HFFc6 (cell line): ENCODE data around the gene HNRNPA1. TPM values are rescaled to one million over a fixed set of nuclear protein-coding genes. Genes with fewer than 3 reads are reported as not detected.
A peak's percentile ranks its signal among the peaks of the same experiment; 100 is the strongest.
"Not testable (repeated sequence)": the region's sequence is repeated elsewhere in the genome, so short reads cannot be mapped to it uniquely, and the experiment has no call there.

Source experiments
- DNase-seq: peaks from one replicate; pipeline ENCODE4 v3.0.0-alpha.2; 2018
- H3K27ac Mint-ChIP-seq: 2 replicates; pipeline ENCODE4 v1.8.0; 2020; ENCODE audit warnings: mild to moderate bottlenecking, mixed read lengths
- H3K27me3 Mint-ChIP-seq: 2 replicates; pipeline ENCODE4 v1.8.0; 2021; ENCODE audit warnings: mild to moderate bottlenecking, moderate library complexity, mixed read lengths; ENCODE audit not compliant: insufficient read depth
- H3K36me3 Mint-ChIP-seq: 2 replicates; pipeline ENCODE4 v1.8.0; 2021; ENCODE audit warnings: low read depth, mixed read lengths
- H3K4me1 Mint-ChIP-seq: 2 replicates; pipeline ENCODE4 v1.8.0; 2020; ENCODE audit warnings: low read depth, mixed read lengths
- H3K4me3 Mint-ChIP-seq: 2 replicates; pipeline ENCODE4 v1.8.0; 2020; ENCODE audit warnings: mild to moderate bottlenecking, moderate library complexity, mixed read lengths
- H3K9me3 Mint-ChIP-seq: 2 replicates; pipeline ENCODE4 v1.8.0; 2020; ENCODE audit warnings: mild to moderate bottlenecking, mixed read lengths
- total RNA-seq, 6 experiments: library from RNA; stranded (reverse); fragmentation: NEBNext Ultra II Directional; extraction: Animal tissue kit (Norgen Biotek cat#: 25700); gene quantifications; 2 replicates in 1 of 6; 3 replicates in 5 of 6; pipeline ENCODE4 v1.2.3, GENCODE V29; 2021
- TF ChIP-seq, protein P1 (sequence below): fragments of 200-600 bp; sonication (generic); IDR thresholded peaks from 2 replicates; pipeline ENCODE4 v1.5.0; 2021; ENCODE audit warnings: antibody characterized with exemption, mild to moderate bottlenecking

HNRNPA1 gene
- total RNA-seq, 6 experiments from 2014 or later: 768 to 1,141 (median 1,018) TPM

DNA sequence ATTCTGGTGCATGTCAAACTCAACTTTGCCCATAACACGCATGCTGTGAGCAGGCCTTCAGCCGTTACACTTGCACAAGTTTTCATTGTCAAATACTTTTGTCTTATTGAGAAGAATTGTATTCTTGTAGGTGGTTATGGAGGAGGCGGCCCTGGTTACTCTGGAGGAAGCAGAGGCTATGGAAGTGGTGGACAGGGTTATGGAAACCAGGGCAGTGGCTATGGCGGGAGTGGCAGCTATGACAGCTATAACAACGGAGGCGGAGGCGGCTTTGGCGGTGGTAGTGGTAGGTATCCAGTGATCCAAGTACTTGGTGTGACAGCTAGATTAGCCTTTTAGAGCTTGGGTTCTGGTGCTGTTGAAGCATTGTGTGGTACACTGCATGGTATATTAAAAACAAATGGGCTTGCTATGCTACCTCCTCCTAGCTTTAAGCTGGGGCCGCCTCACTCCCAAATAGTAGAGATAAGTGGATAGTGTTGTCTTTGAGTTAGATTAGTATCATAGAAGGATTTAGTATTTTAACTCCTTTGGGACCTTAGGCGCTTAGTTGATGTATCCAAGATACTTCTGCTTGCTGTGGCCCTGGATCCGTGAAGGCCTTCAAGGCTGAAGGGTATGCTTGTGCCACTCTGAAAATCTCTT lies 2.5 kb downstream of the HNRNPA1 start:
- Mint-ChIP-seq H3K4me1 (peaks cover 53% of the 10 kb centered on the region), H3K4me3 (no peak overlapping the region), H3K36me3 (peaks cover 31% of the 10 kb centered on the region)

DNA sequence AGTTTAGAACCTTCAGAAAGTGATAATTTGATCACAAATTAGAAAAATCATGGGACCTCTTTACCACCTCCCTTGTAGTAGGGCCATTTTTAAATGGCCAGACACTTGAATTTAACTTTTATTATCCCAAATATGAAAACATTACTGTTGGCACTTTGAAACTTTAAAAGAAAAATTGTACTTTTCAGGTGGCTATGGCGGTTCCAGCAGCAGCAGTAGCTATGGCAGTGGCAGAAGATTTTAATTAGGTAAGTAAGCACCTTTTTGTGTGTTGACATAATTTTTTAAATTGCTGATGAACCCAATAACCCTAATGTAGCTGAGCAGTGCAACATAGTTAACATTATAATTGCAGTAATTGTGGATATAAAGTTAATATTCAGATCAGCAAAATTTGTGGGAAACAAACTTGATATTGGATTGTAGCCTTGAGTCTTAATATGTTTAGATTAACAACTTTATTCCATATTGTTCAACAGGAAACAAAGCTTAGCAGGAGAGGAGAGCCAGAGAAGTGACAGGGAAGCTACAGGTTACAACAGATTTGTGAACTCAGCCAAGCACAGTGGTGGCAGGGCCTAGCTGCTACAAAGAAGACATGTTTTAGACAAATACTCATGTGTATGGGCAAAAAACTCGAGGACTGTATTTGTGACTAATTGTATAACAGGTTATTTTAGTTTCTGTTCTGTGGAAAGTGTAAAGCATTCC lies 3.7 kb downstream of the HNRNPA1 start:
- Mint-ChIP-seq H3K4me1 (peaks cover 47% of the 10 kb centered on the region), H3K36me3 (peaks cover 35% of the 10 kb centered on the region)
- H3K4me3 Mint-ChIP-seq, H3K9me3 Mint-ChIP-seq, H3K27me3 Mint-ChIP-seq, H3K27ac Mint-ChIP-seq, DNase-seq: not testable (repeated sequence)

More for the DNA sequence above, 2.5 kb downstream of the HNRNPA1 start:
- Mint-ChIP-seq H3K27ac (no peak overlapping the region), H3K9me3 (no peaks in the 10 kb centered on the region), H3K27me3 (peaks cover 6% of the 10 kb centered on the region)
- TF ChIP-seq, protein P1, sequence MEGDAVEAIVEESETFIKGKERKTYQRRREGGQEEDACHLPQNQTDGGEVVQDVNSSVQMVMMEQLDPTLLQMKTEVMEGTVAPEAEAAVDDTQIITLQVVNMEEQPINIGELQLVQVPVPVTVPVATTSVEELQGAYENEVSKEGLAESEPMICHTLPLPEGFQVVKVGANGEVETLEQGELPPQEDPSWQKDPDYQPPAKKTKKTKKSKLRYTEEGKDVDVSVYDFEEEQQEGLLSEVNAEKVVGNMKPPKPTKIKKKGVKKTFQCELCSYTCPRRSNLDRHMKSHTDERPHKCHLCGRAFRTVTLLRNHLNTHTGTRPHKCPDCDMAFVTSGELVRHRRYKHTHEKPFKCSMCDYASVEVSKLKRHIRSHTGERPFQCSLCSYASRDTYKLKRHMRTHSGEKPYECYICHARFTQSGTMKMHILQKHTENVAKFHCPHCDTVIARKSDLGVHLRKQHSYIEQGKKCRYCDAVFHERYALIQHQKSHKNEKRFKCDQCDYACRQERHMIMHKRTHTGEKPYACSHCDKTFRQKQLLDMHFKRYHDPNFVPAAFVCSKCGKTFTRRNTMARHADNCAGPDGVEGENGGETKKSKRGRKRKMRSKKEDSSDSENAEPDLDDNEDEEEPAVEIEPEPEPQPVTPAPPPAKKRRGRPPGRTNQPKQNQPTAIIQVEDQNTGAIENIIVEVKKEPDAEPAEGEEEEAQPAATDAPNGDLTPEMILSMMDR: no peak
- no peak for DNase-seq

DNA sequence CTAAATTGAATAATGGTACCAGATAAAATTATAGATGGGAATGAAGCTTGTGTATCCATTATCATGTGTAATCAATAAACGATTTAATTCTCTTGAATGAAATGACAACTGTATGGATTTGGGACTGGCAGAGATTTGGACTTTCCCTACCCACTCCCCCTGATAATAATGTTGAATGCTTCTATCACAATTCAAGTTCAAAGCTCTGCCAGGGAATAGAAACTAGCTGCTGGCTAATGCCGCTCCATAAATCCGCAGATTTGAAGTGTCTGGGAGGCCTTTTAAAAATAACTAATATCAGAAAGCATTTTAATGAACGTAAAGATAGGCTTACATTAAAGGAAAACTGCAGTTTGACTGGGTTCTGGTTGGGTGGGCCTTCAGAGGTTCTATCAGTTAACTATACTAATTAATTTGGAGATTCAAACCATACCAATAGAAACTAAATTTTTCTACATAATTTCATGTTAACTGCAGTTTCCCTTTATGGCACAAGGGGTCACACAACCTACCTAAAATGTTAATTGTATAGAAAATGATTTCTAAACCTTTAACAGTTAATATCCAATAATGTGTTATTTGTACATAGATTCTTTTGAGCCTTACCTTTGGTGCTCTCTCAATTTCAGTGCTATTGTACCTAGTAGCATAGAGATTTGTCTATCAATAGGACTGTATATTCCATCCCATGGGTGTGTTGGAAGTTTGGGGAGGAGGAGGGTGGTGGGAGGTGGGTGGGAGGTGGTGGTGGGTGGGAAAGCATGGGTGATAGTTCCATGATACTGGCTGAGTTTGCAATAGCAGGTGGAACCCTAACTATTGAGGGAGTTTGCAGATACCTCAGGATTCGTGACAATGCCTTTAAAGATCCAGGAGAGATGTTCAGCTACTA lies 4.9 kb downstream of the HNRNPA1 start:
- peak overlapping the region; percentile 66 for H3K27ac Mint-ChIP-seq
- peak overlapping the region; percentile 60; the same call in 1 of the 2 replicates for H3K4me3 Mint-ChIP-seq
- peaks cover 47% of the 10 kb centered on the region for H3K4me1 Mint-ChIP-seq
- TF ChIP-seq, protein P1: peak; percentile 72
- peaks cover 35% of the 10 kb centered on the region for H3K36me3 Mint-ChIP-seq
- H3K27me3 Mint-ChIP-seq: peaks cover 14% of the 10 kb centered on the region
- no peaks in the 10 kb centered on the region for H3K9me3 Mint-ChIP-seq
- DNase-seq: no peak

DNA sequence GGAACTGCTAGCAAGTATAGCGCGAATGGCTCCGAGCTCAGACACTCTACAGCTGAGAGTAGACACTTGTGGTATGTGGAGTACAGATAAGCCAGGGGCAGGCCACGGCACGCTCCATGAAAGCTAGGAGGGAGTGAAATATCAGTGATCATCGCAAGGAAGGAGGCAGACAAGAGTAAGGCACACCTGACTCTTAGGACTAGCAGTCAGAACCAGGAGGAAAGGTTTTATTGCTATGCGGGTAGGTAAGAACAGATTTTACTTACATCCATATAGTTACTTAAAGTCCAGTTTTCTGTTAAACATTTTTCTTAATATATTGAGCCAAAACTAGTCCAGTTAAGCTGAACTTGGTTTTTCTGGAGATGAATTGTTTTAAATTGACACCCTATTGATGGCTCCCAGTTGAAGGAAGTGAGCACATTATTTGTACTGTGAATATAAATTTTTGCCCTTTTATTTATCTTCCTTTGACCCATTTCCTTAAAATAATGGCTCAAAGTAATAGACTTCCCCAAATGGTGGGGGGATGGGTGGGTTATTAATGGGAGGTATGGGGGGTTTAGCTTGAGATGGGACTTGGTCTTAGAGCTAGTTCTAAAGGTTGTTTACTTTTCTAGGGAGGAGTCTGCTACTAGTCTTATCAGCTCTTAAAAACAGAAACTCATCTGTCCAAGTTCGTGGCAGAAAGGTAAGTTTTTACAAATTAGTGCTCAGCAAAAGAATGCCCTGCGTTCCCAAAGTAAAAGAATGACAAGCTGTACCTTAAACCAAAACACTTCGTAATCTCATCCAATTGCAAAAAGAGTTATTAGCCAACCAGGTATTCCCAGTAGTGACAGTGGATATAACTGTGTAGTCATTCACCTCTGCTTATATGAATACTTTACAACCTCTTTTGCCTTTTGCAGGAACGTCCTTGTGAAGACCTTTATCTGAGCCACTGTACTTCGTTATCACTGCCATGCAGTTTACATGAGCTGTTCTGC lies 5.8 kb downstream of the HNRNPA1 start:
- H3K27ac Mint-ChIP-seq: peak overlapping the region; percentile 66
- H3K27me3 Mint-ChIP-seq: peaks cover 14% of the 10 kb centered on the region
- TF ChIP-seq, protein P1: no peak
- peaks cover 35% of the 10 kb centered on the region for H3K36me3 Mint-ChIP-seq
- peaks cover 47% of the 10 kb centered on the region for H3K4me1 Mint-ChIP-seq
- H3K4me3 Mint-ChIP-seq: peak overlapping the region; percentile 60; the same call in 1 of the 2 replicates
- H3K9me3 Mint-ChIP-seq: no peaks in the 10 kb centered on the region
- no peak for DNase-seq

DNA sequence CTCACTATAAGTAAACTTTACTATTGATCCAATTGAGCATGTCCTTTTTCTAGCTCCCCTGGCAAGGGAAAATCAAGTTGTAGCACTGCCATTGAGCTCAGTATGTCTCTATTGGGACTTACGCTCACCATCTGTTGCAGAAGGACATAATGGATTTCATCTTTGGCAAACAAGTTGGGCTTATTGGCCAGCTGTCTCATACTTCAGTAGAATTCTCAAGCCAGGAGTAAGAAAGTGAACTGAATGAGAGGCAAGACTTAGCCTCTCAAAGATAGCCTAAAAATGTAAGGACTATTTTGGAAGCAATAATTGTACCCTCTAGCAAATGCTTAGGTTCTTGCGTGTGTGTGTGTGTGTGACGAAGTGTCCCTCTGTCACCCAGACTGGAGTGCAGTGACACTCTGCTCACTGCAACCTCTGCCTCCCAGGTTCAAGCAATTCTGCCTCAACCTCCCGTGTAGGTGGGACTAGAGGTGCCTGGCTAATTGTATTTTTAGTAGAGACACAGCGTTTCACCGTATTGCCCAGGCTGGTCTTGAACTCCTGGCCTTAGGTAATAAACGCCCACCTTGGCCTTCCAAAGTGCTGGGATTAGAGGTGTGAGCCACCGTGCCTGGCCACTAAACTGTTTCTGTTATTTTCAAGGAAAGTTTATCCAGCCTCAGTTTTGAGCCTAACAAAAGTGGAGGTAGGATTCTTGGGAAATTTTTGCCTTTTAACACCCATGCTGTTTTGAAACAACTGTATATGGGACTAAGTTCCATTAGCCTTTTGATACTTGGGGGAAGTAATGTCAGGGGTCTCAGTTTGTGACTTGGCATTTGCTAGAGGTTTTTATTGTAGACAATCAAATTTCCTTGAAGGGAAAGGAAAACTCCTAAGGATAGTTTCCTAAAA lies 7.0 kb downstream of the HNRNPA1 start:
- H3K36me3 Mint-ChIP-seq: peaks cover 35% of the 10 kb centered on the region
- TF ChIP-seq, protein P1: no peak
- peak overlapping the region; percentile 45 for H3K27ac Mint-ChIP-seq
- H3K27me3 Mint-ChIP-seq: peaks cover 14% of the 10 kb centered on the region
- DNase-seq: no peak
- H3K4me1 Mint-ChIP-seq: peaks cover 42% of the 10 kb centered on the region
- no peak overlapping the region for H3K4me3 Mint-ChIP-seq
- no peaks in the 10 kb centered on the region for H3K9me3 Mint-ChIP-seq
